HepG2 (cell line): Measurements from ENCODE around the gene TPI1. TPM values are rescaled to one million over a fixed set of nuclear protein-coding genes. Genes with fewer than 3 reads are reported as not detected.

Experiments used
- ARNT2 ChIP-seq: sonication (generic); formaldehyde crosslinking; IDR thresholded peaks from 2 replicates; pipeline ENCODE4 v1.8.0; 2022; ENCODE audit warnings: mild to moderate bottlenecking, low read depth, missing genetic modification reagents, moderate library complexity
- CREB1 ChIP-seq, 2 experiments: fragments of 450-650 bp in 1 of 2; IDR thresholded peaks; 2 replicates each; pipeline ENCODE4 v1.6.1; 2016 to 2017; ENCODE audit warnings: control low read depth in 1 of 2, mild to moderate bottlenecking in 1 of 2, missing compliant biosample characterization in 1 of 2, missing genetic modification characterization in 1 of 2
- FOXP4 ChIP-seq: sonication (generic); formaldehyde crosslinking; IDR thresholded peaks from 2 replicates; pipeline ENCODE4 v1.4.0; 2020; ENCODE audit warnings: missing genetic modification reagents
- HOXA9 ChIP-seq: sonication (generic); formaldehyde crosslinking; IDR thresholded peaks from 2 replicates; pipeline ENCODE4 v1.8.1; 2022; ENCODE audit warnings: missing genetic modification reagents, mild to moderate bottlenecking, moderate library complexity, borderline replicate concordance
- MIER2 ChIP-seq: IDR thresholded peaks from 2 replicates; pipeline ENCODE4 v1.6.1; 2016; ENCODE audit warnings: missing biosample characterization, missing genetic modification reagents
- NCOA1 ChIP-seq: sonication (generic); formaldehyde crosslinking; IDR thresholded peaks from 2 replicates; pipeline ENCODE4 v1.9.0; 2021; ENCODE audit warnings: missing genetic modification reagents
- NFE2L1 ChIP-seq: sonication (generic); formaldehyde crosslinking; IDR thresholded peaks from 2 replicates; pipeline ENCODE4 v1.4.0; 2020; ENCODE audit warnings: missing genetic modification reagents, mild to moderate bottlenecking, borderline replicate concordance
- NFIB ChIP-seq: sonication (generic); formaldehyde crosslinking; IDR thresholded peaks from 2 replicates; pipeline ENCODE4 v1.9.0; 2021; ENCODE audit warnings: missing genetic modification reagents, mild to moderate bottlenecking, borderline replicate concordance
- NPAS2 ChIP-seq: sonication (generic); formaldehyde crosslinking; IDR thresholded peaks from 2 replicates; pipeline ENCODE4 v1.8.0; 2022; ENCODE audit warnings: mild to moderate bottlenecking, missing genetic modification reagents, borderline replicate concordance
- NR2F2 ChIP-seq: IDR thresholded peaks from 2 replicates; pipeline ENCODE4 v1.6.1; 2012; ENCODE audit warnings: low read depth, inconsistent platforms, borderline replicate concordance
- PHB2 ChIP-seq: fragments of 450-650 bp; IDR thresholded peaks from 2 replicates; pipeline ENCODE4 v1.6.1; 2018; ENCODE audit not compliant: partially characterized antibody
- UBTF ChIP-seq: sonication (generic); formaldehyde crosslinking; IDR thresholded peaks from 2 replicates; pipeline ENCODE4 v1.4.0; 2020; ENCODE audit warnings: mild to moderate bottlenecking, missing genetic modification reagents
- ZNF101 ChIP-seq: sonication (generic); formaldehyde crosslinking; IDR thresholded peaks from 2 replicates; pipeline ENCODE4 v1.4.0; 2020; ENCODE audit warnings: mild to moderate bottlenecking, low read depth, missing genetic modification reagents, borderline replicate concordance
- ZNF205 ChIP-seq: IDR thresholded peaks from 2 replicates; pipeline ENCODE4 v1.6.1; 2018; ENCODE audit warnings: missing biosample characterization, missing genetic modification reagents
- ZNF253 ChIP-seq: sonication (generic); formaldehyde crosslinking; IDR thresholded peaks from 2 replicates; pipeline ENCODE4 v1.8.0; 2022; ENCODE audit warnings: mild to moderate bottlenecking, missing genetic modification reagents, borderline replicate concordance
- ZNF580 ChIP-seq: IDR thresholded peaks from 2 replicates; pipeline ENCODE4 v1.6.1; 2016; ENCODE audit warnings: low read depth, borderline replicate concordance
- ZNF703 ChIP-seq: sonication (generic); formaldehyde crosslinking; IDR thresholded peaks from 2 replicates; pipeline ENCODE4 v1.5.1; 2020; ENCODE audit warnings: missing genetic modification reagents, mild to moderate bottlenecking, moderate library complexity, borderline replicate concordance
- ZNF724P ChIP-seq: sonication (generic); formaldehyde crosslinking; IDR thresholded peaks from 2 replicates; pipeline ENCODE4 v1.8.0; 2022; ENCODE audit warnings: missing genetic modification reagents, borderline replicate concordance
- ZNF883 ChIP-seq: sonication (generic); formaldehyde crosslinking; IDR thresholded peaks from 2 replicates; pipeline ENCODE4 v1.5.1; 2020; ENCODE audit warnings: mild to moderate bottlenecking, missing genetic modification reagents; ENCODE audit errors: not compliant biosample characterization
- polyA plus RNA-seq, 8 experiments: library from polyadenylated mRNA; depleted of rRNA in 3 of 8; stranded (reverse) in 7 of 8; unstranded in 1 of 8; fragments of >200 nt; fragmentation: Illumina TruSeq in 4 of 8; extraction: Trizol in 4 of 8; gene quantifications; 2 replicates each; pipeline versions ENCODE4 v1.2.1 to v1.2.3, GENCODE V29; 2011 to 2016; ENCODE audit warnings: low read depth in 4 of 8, missing spikeins in 1 of 8, mixed read lengths in 1 of 8; ENCODE audit not compliant: insufficient read depth in 1 of 8
- total RNA-seq, 5 experiments: library from RNA; depleted of rRNA; stranded (reverse); fragments of >200 nt; fragmentation: Illumina TruSeq; extraction: Trizol; gene quantifications; 2 replicates each; pipeline ENCODE4 v1.2.3, GENCODE V29; 2016; ENCODE audit warnings: low read depth in 1 of 5
- TF ChIP-seq, protein P1 (sequence below): fragments of 450-650 bp; IDR thresholded peaks from 2 replicates; pipeline ENCODE4 v1.6.1; 2017; ENCODE audit warnings: mild to moderate bottlenecking

TPI1 gene
- total and polyA plus RNA-seq, 2 of the 13 experiments (the other 11 are each of a cell fraction or from before 2014, with no cell fraction given): 945 to 2,535 TPM

DNA sequence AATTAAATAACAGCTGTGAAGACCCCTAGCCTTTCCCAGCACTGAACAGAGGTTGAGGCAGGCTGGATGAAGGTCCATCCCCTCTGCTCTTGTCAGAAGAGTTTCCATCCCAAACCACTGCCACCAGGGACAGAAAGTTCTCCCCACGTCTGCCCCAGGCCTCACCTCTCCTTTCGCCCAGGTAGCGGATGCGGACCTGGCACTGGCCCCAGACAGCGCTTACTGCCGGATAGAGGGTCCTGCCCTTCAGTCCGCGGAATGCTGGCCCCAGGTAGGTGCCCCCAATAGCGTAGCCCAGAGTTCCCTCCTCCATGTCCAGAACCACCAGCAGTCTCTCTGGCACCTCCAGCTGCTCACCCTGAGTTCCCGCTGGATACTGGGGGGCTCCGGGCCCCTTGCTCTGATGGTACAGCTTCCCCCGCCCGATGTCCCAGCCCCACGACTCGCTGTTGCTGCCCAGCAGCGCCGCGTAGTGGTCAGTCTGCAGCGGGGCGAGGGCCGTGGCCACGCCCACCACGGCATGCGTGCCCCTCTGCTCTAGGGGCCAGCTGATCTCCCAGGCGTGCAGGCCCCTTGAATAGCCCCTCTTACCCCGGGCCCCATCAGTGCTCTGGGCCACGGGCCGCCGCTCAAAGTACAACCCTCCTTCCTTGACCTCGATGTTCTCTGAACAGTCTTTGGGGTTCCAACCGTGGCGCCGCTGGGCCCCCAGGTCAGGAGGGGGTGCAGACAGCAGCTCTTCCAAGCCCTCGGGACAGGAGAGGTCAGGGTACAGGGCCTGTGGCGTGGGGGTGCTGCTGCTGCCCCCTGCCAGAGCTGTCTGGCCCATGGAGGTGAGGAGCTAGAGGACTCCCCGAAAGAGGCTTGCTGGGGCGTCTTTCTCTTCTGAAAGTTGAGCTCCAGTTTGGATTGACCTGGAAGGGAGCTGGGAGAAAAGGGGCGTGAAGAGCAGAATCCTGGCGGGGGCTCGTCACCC is 5.0 kb downstream of the TPI1 start (continued):
- TF ChIP-seq HOXA9 (CRISPR knock-in tag) (no peak; the same call in 1 of the 2 replicates), NR2F2 (no peak; the same call in 1 of the 2 replicates), ZNF724P (CRISPR knock-in tag) (no peak; the same call in 1 of the 2 replicates), ZNF253 (CRISPR knock-in tag) (no peak), ZNF205 (no peak; the same call in 1 of the 2 replicates), NPAS2 (CRISPR knock-in tag) (no peak), CREB1 (IDR thresholded peaks at IDR 0.05) (no peak), CREB1 (CRISPR knock-in tag; IDR thresholded peaks at IDR 0.05) (no peak), PHB2 (no peak), NFIB (CRISPR knock-in tag) (no peak), NFE2L1 (CRISPR knock-in tag) (no peak), ZNF703 (CRISPR knock-in tag) (0 out of 2 replicates have a peak, but pooled peaks have one; percentile 46), ARNT2 (no peak), ZNF883 (CRISPR knock-in tag) (no peak), ZNF101 (CRISPR knock-in tag) (peak; percentile 82; the same call in 1 of the 2 replicates), NCOA1 (CRISPR knock-in tag) (no peak), MIER2 (CRISPR knock-in tag) (0 out of 2 replicates have a peak, but pooled peaks have one; percentile 33), ZNF580 (CRISPR knock-in tag) (no peak), FOXP4 (CRISPR knock-in tag) (no peak; the same call in 1 of the 2 replicates), UBTF (peak; percentile 14; the same call in 1 of the 2 replicates)
- TF ChIP-seq, protein P1, sequence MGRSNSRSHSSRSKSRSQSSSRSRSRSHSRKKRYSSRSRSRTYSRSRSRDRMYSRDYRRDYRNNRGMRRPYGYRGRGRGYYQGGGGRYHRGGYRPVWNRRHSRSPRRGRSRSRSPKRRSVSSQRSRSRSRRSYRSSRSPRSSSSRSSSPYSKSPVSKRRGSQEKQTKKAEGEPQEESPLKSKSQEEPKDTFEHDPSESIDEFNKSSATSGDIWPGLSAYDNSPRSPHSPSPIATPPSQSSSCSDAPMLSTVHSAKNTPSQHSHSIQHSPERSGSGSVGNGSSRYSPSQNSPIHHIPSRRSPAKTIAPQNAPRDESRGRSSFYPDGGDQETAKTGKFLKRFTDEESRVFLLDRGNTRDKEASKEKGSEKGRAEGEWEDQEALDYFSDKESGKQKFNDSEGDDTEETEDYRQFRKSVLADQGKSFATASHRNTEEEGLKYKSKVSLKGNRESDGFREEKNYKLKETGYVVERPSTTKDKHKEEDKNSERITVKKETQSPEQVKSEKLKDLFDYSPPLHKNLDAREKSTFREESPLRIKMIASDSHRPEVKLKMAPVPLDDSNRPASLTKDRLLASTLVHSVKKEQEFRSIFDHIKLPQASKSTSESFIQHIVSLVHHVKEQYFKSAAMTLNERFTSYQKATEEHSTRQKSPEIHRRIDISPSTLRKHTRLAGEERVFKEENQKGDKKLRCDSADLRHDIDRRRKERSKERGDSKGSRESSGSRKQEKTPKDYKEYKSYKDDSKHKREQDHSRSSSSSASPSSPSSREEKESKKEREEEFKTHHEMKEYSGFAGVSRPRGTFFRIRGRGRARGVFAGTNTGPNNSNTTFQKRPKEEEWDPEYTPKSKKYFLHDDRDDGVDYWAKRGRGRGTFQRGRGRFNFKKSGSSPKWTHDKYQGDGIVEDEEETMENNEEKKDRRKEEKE: no peak
